ENCODE data around the gene TMIGD3. TPM values are rescaled to one million over a fixed set of nuclear protein-coding genes. Genes with fewer than 3 reads are reported as not detected.

The TMIGD3 gene
- total RNA-seq, 2 experiments from 2014 or later = not detected

Other genes with a start within 250 kb of the TMIGD3 start
- gene CHIA, start 212.8 kb downstream of the TMIGD3 start, total RNA-seq = not detected
- gene OVGP1, start 75.9 kb downstream of the TMIGD3 start, total RNA-seq = 1 to 10 TPM; 1.2 to 1.5 TPM
- gene WDR77, start 54.4 kb downstream of the TMIGD3 start, total RNA-seq = 10 to 100 TPM; 42.5 to 53.6 TPM
- 100 to 1,000 TPM; 292 to 301 TPM for gene ATP5PB, start 54.2 kb downstream of the TMIGD3 start, total RNA-seq
- gene C1orf162, start 29.6 kb downstream of the TMIGD3 start, total RNA-seq = 1 to 10 TPM; 4.7 to 7.6 TPM
- gene ADORA3, start within 50 bp of the TMIGD3 start, total RNA-seq = under 1 TPM in 1 of 2 experiments, not detected in 1; 0.16 TPM
- gene RAP1A, start 116.2 kb upstream of the TMIGD3 start, total RNA-seq = 100 to 1,000 TPM; 182 to 214 TPM
- gene INKA2, start 235.8 kb upstream of the TMIGD3 start, total RNA-seq = under 1 TPM; 0.25 to 0.49 TPM